GM18507 (cell line): ENCODE measurements around the gene CACNB2.

Experiments used
- DNase-seq: peaks from one replicate; pipeline ENCODE4 v3.0.0; 2011; ENCODE audit warnings: low read depth; ENCODE audit not compliant: insufficient read length; ENCODE audit errors: extremely low spot score
- FAIRE-seq: peaks from 2 replicates; lab custom pipeline; 2011; peaks lifted over from hg19 to GRCh38; lab: Jason Lieb, UNC

CACNB2 gene

DNA sequence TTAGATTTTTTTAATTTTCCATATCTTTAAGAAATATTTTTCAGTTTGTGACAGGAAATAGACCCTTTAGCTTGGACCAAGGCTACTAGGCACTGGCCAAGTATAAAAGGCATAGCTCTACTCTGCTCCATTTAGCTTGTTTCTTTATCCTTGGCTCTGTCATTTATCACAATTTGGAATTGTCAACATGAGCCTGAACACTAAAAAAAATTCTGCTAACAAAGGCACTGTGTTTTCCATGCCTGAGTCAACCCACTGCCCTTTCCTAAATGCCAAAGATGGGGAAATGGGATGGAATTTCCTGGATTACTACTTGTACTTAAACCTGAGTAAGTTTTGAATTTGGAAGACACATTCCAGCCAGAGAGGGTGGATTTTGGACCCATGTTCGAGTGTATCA, 382.8 kb downstream of the CACNB2 start:
- DNase-seq (no peak), FAIRE-seq (no peak)

DNA sequence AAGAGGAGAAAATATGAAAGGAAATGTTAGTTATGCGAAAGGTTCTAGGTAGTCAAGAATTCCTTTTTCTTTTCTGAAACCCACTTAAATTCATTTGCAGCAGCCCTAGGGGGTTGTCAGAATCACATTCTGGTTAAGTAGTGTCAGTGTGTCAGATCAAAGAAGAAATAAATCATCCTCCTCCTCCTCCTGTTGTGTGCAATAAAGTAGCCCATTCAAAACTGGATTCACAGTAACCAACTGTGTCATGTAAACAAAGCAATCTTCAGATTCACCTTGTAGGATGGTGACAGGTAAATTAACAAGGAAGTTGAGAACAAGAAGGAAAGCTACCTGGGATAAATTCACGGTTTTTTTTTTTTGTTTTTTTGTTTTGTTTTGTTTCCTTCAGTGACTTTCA, 383.6 kb downstream of the CACNB2 start:
- FAIRE-seq, result no peak

DNA sequence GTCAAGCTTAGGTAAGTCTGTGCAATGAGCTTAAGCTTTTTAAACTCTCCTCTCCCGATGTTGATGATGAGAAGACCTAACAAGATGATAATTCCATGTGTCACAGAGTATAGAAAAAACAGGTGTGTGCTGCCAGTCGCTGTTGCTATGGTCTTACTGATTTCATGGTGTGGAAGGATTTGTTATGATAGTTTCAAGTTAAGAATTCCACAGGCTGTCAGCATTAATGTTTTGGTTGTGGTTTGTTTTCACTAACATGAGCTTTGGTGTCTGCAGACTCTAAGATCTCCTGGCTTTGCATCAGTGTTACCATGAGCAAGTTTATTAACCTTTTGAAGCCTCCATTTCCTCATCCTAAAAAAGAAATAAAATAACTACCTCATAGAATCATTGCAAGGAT, 387.5 kb downstream of the CACNB2 start:
- DNase-seq, result no peak
- no peak for FAIRE-seq

More for the DNA sequence above, 383.6 kb downstream of the CACNB2 start:
- no peak for DNase-seq

DNA sequence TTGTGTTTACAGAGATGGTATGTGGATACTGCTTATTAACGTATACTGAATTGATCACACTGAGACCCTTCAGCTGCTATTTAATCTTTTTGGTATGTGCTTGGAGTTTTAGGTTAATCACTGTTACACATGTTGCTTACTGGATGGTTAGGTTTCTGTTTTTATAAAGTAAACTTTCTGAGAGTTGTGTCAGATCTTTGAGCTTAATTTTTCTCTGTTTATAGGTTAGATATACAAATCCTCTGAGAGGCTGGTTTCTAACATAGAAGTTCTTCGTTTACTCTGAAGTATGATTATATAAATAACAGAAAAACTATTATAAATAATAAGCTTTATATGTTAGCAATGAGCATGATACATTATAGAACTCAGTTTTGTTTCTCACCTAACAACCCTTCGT, 388.1 kb downstream of the CACNB2 start:
- DNase-seq (no peak), FAIRE-seq (no peak)

DNA sequence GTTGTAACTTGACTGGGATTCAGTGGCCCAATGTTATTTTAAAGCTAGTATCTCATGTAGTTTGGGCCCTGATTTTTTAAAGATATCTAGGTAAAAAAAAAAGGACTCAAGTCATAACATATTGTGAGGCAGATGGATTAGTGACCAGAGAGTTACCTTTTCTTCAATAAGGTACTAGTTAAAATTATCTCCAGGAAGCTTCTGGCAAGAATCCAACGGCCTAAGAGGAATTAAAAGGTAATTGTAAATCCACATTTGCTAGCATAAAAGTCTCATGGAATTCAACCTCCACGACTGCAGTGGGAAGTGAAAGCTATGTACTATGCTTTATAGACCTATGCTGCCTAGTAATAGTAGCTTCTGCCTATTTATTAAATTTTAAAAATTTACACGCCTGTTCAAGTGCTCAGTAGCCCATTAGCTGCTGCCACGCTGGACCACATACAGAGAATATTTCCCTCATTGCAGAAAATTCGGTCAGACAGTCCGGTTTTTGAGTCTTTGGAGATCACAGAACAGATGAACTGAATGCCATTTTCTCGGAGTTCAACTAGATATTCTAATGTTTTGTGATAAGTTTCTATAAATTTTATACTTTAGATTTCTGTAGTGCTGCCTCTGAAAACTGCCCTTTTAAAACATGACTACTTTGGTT, 392.8 kb downstream of the CACNB2 start:
- no peak for FAIRE-seq

DNA sequence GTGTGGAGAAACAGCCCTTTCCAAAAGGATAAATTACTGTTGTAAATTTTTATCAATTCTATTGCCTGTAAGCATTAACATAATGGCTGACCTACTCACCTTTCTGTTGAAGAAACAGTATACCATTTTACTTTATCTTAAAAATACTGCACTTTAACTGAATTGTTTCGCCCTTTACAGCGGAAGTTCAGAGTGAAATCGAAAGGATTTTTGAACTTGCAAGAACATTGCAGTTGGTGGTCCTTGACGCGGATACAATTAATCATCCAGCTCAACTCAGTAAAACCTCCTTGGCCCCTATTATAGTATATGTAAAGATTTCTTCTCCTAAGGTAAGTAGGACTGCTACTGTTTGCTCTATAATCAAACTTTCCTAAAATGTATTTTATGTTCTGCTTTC, 393.7 kb downstream of the CACNB2 start:
- FAIRE-seq, result no peak
- no peak for DNase-seq

More for the DNA sequence above, 392.8 kb downstream of the CACNB2 start:
- DNase-seq, result no peak

DNA sequence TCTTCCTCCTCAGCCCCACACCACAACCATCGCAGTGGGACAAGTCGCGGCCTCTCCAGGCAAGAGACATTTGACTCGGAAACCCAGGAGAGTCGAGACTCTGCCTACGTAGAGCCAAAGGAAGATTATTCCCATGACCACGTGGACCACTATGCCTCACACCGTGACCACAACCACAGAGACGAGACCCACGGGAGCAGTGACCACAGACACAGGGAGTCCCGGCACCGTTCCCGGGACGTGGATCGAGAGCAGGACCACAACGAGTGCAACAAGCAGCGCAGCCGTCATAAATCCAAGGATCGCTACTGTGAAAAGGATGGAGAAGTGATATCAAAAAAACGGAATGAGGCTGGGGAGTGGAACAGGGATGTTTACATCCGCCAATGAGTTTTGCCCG, 399.1 kb downstream of the CACNB2 start:
- FAIRE-seq, result no peak
- no peak for DNase-seq

DNA sequence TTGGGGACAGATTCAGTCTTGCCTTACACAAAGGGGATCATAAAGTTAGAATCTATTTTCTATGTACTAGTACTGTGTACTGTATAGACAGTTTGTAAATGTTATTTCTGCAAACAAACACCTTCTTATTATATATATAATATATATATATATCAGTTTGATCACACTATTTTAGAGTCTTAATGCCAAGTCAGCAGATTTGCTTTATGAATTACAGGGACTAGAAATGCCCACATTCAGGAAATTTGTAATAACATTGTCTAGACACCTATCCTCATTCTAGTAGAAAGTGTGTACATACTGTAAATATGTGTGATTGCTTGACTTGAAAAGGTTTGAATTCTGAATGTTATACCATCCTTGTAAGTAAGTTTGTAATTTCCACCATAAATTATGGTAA, 400.0 kb downstream of the CACNB2 start:
- DNase-seq, result no peak
- no peak for FAIRE-seq

DNA sequence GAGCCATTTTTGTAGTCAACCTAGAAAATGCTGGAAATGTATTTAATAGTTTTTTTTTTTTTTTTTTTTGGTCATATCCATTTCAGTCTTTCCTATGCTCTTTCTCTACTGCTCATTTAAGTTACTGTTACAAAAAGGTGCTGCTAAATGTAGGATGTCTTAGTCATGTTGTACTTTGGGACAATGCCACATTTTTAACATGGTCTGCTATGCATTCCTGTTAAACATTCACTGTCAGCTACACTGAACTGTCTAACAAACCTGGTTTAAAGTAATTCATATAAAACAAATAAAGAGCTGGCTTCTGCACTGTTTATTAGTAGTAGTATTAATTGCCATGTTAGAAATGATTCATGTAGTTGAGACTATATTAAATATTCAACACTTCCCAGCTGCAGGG, 402.6 kb downstream of the CACNB2 start:
- no peak for DNase-seq
- no peak for FAIRE-seq

DNA sequence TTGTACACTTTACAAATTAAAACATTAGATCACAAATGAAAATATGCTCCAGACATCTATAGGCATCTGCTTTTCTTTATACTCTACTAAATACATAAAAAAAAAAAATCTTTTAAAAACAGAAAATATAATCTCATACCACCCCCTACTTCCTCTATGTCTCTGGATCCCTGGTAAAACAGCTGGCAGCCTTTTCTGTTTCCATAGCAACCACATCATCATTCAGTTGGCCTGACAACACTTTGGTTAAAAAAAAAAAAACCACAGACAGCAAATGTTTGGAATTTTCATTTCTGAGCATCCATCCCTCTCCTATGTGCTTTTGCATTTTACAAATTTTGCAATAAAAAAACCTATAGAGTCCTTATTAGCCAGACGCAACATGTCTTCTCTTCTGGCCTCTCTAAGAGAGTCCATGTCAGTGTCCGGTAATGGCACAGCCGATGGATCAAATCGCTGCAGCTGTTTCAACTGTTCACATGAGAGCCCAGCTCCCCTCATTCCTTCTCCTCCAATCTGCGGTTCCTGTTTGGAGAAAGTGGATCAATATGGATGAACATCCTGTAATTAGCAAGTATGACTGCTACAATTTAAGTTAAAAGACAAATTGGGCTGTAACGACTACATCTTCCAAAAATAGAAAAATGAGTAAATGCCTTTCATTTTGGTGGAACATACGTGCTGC, 405.5 kb downstream of the CACNB2 start:
- no peak for DNase-seq
- no peak for FAIRE-seq

DNA sequence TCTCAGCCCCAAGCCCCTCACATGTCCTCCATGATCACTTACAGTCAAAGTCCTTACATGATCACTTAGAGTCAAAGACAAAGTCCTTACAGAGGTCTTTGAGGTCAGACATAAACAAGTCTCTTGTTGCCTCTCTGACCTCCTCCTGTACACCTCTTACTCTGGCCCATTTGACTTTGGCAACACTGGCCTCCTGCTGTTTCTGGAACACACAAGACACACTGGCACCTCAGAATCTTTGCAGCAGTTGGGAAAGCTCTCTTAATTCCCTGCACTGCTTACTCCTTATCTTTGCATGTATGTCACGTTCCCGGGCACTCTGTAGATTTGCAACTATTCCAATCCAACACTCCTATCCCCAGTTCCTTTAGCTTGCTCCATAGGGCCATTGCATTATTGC, 408.9 kb downstream of the CACNB2 start:
- no peak for FAIRE-seq

DNA sequence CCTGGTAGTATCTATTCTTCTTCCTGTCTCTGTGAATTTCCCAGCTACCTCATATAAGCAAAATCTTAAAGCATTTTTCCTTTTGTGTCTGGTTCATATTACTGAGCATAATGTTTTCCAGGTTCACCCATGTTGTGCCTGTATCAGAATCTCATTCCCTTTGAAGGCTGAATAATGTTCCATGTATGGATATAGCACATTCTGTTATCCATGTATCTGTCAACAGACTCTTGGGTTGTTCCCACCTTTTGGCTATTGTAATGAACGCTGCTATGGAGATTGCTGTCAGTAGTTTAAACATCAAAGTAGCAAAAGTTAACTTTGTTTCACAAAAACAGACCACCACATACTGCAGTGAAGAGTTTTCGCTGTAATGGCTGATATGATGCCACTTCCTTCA, 411.2 kb downstream of the CACNB2 start:
- FAIRE-seq (no peak), DNase-seq (no peak)

More for the DNA sequence above, 408.9 kb downstream of the CACNB2 start:
- no peak for DNase-seq

DNA sequence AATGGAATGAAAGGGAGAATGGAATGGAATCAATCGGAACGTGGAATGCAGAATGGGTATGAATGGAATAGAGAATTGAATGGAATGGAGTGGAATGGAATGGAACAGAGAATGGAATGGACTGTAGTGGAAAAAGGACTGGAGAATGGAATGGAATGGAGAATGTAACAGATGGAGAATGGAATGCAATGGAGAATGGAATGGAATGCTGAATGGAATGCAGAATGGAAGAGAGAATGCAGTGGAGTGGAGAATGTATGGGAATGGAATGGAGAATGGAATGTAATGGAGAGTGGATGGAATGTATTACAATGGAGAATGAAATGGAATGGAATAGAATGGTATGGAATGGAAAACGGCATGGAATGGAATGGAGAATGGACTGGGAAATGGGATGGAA, 414.3 kb downstream of the CACNB2 start:
- FAIRE-seq, result no peak
- DNase-seq, result no peak

DNA sequence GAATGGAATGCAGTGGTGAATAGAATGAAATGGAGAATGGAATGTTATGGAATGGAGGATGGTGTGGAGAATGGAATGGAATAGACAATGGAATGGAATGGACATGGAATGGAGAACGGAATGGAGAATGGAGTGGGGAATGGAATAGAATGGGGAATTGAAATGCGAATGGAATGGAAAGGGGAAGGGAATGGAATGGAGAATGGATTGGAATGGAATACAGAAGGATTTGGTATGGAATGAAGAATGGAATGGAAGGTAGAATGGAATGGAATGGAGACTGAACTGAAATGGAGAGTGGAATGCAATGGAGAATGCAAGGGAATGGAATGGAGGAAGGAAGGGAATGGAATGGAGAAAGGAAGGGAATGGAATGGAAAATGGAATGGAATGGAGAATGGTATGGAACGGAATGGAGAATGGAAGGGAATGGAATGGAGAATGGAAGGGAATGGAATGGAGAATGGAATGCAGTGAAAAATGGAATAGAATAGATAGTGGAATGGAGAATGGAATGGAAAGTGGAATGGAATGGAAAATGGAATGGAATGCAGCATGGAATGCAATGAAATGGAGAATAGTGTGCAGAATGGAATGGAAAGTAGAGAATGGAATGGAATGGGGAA, 416.4 kb downstream of the CACNB2 start:
- FAIRE-seq (no peak), DNase-seq (no peak)

DNA sequence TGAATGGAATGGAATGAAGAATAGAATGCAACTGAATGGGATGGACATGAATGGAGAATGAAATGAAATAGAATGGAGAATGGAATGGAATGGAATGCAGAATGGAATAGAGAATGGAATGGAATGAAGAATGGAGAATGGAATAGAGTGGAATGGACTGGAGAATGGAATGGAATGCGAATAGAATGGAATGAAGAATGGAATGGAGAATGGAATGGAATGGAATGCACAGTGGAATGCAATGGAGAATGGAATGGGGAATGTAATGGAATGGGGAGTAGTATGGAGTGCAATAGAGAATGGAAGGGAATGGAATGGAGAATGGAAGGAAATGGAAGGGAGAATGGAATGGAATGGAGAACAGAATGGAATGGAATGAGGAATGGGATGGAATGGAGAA, 417.7 kb downstream of the CACNB2 start:
- FAIRE-seq (no peak), DNase-seq (no peak)

DNA sequence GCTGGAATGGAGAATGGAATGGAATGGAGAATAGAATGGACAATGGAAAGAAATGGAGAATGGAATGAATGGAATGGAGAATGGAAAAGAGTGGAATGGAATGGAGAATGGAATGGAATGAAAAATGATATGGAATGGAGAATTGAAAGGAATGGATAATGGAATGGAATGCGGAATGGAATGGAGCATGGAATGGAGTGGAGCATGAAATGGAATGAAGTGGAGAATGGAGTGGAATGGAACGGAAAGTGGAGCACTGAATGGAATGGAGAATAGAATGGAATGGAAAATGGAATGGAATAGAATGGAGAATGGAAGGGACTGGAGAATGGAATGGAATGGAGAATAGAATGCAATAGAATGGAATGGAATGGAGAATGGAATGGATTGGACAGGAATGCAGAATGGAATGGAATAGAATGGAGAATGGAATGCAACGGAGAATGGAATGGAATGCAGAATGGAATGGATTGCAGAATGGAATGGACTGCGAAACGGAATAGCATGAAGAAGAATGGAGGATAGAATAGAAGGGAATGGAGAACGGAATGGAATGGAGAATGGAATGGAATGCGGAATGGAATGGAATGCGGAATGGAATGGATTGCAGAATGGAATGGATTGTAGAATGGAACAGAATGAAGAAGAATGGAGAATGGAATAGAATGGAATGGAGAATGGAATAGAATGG, 421.8 kb downstream of the CACNB2 start:
- DNase-seq, result no peak
- no peak for FAIRE-seq

DNA sequence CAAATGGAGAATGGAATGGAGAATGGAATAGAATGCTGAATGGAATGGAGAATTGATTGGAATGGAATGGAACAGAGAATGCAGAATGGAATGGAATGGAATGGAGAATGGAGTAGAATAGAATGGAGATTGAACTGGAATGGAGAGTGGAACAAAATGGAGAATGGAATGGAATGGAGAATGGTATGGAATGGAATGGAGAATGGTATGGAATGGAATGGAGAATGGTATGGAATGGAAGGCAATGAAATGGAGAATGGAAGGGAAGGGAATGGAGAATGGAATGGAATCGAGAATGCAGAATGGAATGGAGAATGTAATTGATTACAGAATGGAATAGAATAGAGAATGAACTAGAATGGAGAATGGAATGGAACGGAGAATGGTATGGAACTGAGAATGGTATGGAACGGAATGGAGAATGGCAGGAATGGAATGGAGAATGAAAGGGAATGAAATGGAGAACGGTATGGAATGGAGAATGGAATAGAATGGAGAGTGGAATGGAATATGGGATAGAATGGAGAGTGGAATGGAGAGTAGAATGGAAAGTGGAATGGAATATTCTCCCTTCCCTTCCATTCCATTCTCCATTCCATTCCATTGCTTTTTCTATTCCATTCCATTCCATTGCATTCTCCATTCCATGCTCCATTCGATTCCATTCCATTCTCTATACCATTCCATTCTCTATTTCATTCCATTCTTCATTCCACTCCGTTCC, 422.9 kb downstream of the CACNB2 start:
- FAIRE-seq, result no peak
- no peak for DNase-seq

DNA sequence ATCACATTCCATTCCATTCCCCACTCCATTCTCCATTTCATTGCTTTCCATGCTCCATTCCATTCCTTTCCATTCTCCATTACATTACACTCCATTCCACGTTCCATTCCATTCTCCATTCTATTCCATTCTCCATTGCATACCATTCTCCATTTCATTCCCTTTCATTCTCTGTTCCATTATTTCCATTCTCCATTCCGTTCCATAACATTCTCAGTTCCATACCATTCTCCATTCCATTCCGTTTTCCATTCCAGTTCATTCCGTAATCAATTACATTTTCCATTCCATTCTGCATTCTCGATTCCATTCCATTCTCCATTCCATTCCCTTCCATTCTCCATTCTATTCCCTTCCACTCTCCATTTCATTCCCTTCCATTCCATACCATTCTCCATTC, 424.8 kb downstream of the CACNB2 start:
- DNase-seq, result no peak

DNA sequence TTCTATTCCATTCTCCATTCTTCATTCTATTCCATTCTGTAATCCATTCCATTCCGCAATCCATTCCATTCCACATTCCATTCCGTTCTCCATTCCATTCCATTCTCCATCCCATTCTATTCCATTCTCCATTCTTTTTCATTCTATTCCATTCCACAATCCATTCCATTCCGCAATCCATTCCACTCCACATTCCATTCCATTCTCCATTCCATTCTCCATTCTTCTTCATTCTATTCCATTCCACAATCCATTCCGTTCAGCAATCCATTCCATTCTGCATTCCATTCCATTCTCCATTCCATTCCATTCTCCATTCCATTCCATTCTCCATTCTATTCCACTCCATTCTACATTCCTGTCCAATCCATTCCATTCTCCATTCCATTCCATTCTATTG, 426.0 kb downstream of the CACNB2 start:
- FAIRE-seq (no peak), DNase-seq (no peak)

More for the DNA sequence above, 424.8 kb downstream of the CACNB2 start:
- FAIRE-seq, result no peak

DNA sequence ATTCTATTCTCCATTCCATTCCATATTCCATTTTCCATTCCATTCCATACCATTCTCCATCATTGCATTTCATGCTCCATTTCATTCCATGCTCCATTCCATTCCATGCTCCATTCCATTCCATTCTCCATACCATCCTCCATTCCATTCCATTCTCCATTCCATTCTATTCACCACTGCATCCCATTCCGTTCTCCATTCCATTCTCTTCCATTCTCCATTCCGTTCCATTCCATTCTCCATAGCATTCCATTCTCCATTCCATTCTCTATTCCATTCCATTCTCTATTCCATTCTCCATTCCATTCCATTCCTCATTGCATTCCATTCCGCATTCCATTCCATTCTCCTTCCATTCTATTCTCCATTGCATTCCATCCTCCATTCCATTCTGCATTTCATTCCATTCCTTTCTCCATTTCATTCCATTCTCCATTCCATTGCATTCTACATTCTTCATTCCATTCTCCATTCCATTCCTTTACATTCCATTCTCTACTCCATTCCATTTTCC, 427.2 kb downstream of the CACNB2 start:
- DNase-seq, result no peak

More for the DNA sequence above, 427.2 kb downstream of the CACNB2 start:
- no peak for FAIRE-seq
